Keratinocyte (primary cell): Measurements from ENCODE around the gene ATXN2. TPM values are rescaled to one million over a fixed set of nuclear protein-coding genes. Genes with fewer than 3 reads are reported as not detected.

Experiments used
- DNase-seq: peaks from one replicate; pipeline ENCODE4 v3.0.0-alpha.2; 2011; ENCODE audit warnings: low read depth, missing footprints, low spot score
- FAIRE-seq: peaks from 2 replicates; lab custom pipeline; 2011; peaks lifted over from hg19 to GRCh38; lab: Jason Lieb, UNC
- H2AFZ ChIP-seq: 2 replicates; pipeline ENCODE4 v1.6.0; 2012; ENCODE audit warnings: low read length, control low read depth, inconsistent platforms; ENCODE audit not compliant: control insufficient read depth
- H3K27ac ChIP-seq: 2 replicates; pipeline ENCODE4 v1.5.1; 2011; ENCODE audit warnings: low read length; ENCODE audit not compliant: control insufficient read depth, insufficient read depth
- H3K27me3 ChIP-seq: 3 replicates; pipeline ENCODE4 v1.6.0; 2011; ENCODE audit warnings: low read length; ENCODE audit not compliant: control insufficient read depth, insufficient read depth; ENCODE audit errors: extremely low read depth
- H3K36me3 ChIP-seq, 2 experiments: 2 replicates in 1 of 2; 3 replicates in 1 of 2; pipeline ENCODE4 v1.5.1; 2011; ENCODE audit warnings: low read length in 2 of 2, mild to moderate bottlenecking in 1 of 2; ENCODE audit not compliant: control insufficient read depth in 2 of 2, insufficient read depth in 2 of 2; ENCODE audit errors: extremely low read depth in 1 of 2
- H3K4me1 ChIP-seq: 3 replicates; pipeline ENCODE4 v1.5.1; 2011; ENCODE audit warnings: low read length; ENCODE audit not compliant: control insufficient read depth, insufficient read depth; ENCODE audit errors: extremely low read depth
- H3K4me2 ChIP-seq: 3 replicates; pipeline ENCODE4 v1.6.0; 2011; ENCODE audit warnings: low read depth, low read length; ENCODE audit not compliant: control insufficient read depth, insufficient read depth; ENCODE audit errors: extremely low read depth
- H3K4me3 ChIP-seq, 3 experiments: fragments of 200-600 bp in 1 of 3; sonication (generic) in 1 of 3; 2 replicates in 2 of 3; 3 replicates in 1 of 3; pipeline ENCODE4 v1.5.1; 2011 to 2016; ENCODE audit warnings: low read length in 3 of 3, mild to moderate bottlenecking in 3 of 3, control low read depth in 2 of 3, inconsistent platforms in 1 of 3, low read depth in 1 of 3, mixed read lengths in 1 of 3, mixed run types in 1 of 3, moderate library complexity in 1 of 3; ENCODE audit not compliant: control insufficient read depth in 2 of 3, insufficient read depth in 2 of 3; ENCODE audit errors: extremely low read depth in 1 of 3
- H3K79me2 ChIP-seq: 2 replicates; pipeline ENCODE4 v1.6.0; 2012; ENCODE audit warnings: low read length; ENCODE audit not compliant: control insufficient read depth, insufficient read depth
- H3K9ac ChIP-seq: 3 replicates; pipeline ENCODE4 v1.6.0; 2011; ENCODE audit warnings: low read length; ENCODE audit not compliant: control insufficient read depth, insufficient read depth; ENCODE audit errors: extremely low read depth
- H3K9me1 ChIP-seq: 3 replicates; pipeline ENCODE4 v1.6.0; 2011; ENCODE audit warnings: low read length; ENCODE audit not compliant: control insufficient read depth, insufficient read depth; ENCODE audit errors: extremely low read depth
- H3K9me3 ChIP-seq: 2 replicates; pipeline ENCODE4 v1.5.1; 2012; ENCODE audit warnings: low read depth, low read length; ENCODE audit not compliant: control insufficient read depth
- H4K20me1 ChIP-seq: 3 replicates; pipeline ENCODE4 v1.6.0; 2011; ENCODE audit warnings: low read length; ENCODE audit not compliant: control insufficient read depth, insufficient read depth; ENCODE audit errors: extremely low read depth
- EZH2 ChIP-seq: IDR thresholded peaks from one replicate; pipeline ENCODE4 v1.6.1; 2012; ENCODE audit warnings: inconsistent platforms, mild to moderate bottlenecking, low read length, moderate library complexity
- dilution Hi-C: fragments of 300-500 bp; cut with MboI; formaldehyde crosslinking; loops from one replicate; pipeline ENCODE4 v1.7.0; 2020; ENCODE audit warnings: low sequenced_read_pairs; ENCODE audit not compliant: extremely low pct_ligation_motif_present
- polyA plus RNA-seq, 5 experiments: library from polyadenylated mRNA; depleted of rRNA in 3 of 5; stranded (reverse) in 3 of 5; stranded (forward) in 1 of 5; unstranded in 1 of 5; fragments of >200 nt; gene quantifications; 1 replicate in 1 of 5; 2 replicates in 3 of 5; 3 replicates in 1 of 5; pipeline versions ENCODE4 v1.2.1 to v1.2.3, GENCODE V29; 2011 to 2012; ENCODE audit warnings: missing spikeins in 2 of 5, low read depth in 1 of 5, low replicate concordance in 1 of 5
- TF ChIP-seq, protein P1 (sequence below), 3 experiments: IDR thresholded peaks in 1 of 3; conservative IDR thresholded peaks in 1 of 3; optimal IDR thresholded peaks in 1 of 3; 2 replicates in 2 of 3; 3 replicates in 1 of 3; pipeline versions ENCODE3 to v1.5.1; 2011; ENCODE audit warnings: low read length in 3 of 3, mild to moderate bottlenecking in 3 of 3, moderate library complexity in 2 of 3, control low read depth in 1 of 3, inconsistent platforms in 1 of 3; ENCODE audit not compliant: insufficient read depth in 2 of 3; ENCODE audit errors: extremely low read depth in 1 of 3

Gene ATXN2
- polyA plus RNA-seq, 1 donor (not counting 4 experiments of a cell fraction or from before 2014, with no cell fraction given), result 19.6 TPM

GRCh38 chr12:111420494-111420893 is 178.6 kb downstream of the ATXN2 start:
- H3K4me1 ChIP-seq, result no peaks in the 10 kb centered on the region
- DNase-seq, result no peak
- TF ChIP-seq, protein P1, sequence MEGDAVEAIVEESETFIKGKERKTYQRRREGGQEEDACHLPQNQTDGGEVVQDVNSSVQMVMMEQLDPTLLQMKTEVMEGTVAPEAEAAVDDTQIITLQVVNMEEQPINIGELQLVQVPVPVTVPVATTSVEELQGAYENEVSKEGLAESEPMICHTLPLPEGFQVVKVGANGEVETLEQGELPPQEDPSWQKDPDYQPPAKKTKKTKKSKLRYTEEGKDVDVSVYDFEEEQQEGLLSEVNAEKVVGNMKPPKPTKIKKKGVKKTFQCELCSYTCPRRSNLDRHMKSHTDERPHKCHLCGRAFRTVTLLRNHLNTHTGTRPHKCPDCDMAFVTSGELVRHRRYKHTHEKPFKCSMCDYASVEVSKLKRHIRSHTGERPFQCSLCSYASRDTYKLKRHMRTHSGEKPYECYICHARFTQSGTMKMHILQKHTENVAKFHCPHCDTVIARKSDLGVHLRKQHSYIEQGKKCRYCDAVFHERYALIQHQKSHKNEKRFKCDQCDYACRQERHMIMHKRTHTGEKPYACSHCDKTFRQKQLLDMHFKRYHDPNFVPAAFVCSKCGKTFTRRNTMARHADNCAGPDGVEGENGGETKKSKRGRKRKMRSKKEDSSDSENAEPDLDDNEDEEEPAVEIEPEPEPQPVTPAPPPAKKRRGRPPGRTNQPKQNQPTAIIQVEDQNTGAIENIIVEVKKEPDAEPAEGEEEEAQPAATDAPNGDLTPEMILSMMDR (optimal IDR thresholded peaks at IDR 0.05 in 1 of 3, IDR thresholded peaks at IDR 0.05 in 1 of 3, conservative IDR thresholded peaks at IDR 0.05 in 1 of 3; ENCODE audit: extremely low read depth in 1 of 3, insufficient read depth in 2 of 3, low read length in 3 of 3), result no peak
- no peak for TF ChIP-seq EZH2
- H2AFZ ChIP-seq, result no peak overlapping the region
- FAIRE-seq, result no peak
- peaks cover 3% of the 10 kb centered on the region for H4K20me1 ChIP-seq
- H3K4me3 ChIP-seq, result no peak overlapping the region
- no peaks in the 10 kb centered on the region for H3K9me3 ChIP-seq
- H3K9ac ChIP-seq, result no peak overlapping the region
- peaks cover 31% of the 10 kb centered on the region for H3K79me2 ChIP-seq
- H3K4me2 ChIP-seq, result no peak overlapping the region
- no peak overlapping the region for H3K27ac ChIP-seq
- no peaks in the 10 kb centered on the region for H3K27me3 ChIP-seq
- dilution Hi-C loops, result no loop called here
- no peaks in the 10 kb centered on the region for H3K9me1 ChIP-seq
- peaks cover 0 to 13% of the 10 kb centered on the region in 2 experiments for H3K36me3 ChIP-seq

- no peak for FAIRE-seq
Measured at GRCh38 chr12:111419784-111420183, 179.3 kb downstream of the ATXN2 start.

More at GRCh38 chr12:111419784-111420183, 179.3 kb downstream of the ATXN2 start:
- no peaks in the 10 kb centered on the region for H3K27me3 ChIP-seq
- no peaks in the 10 kb centered on the region for H3K4me1 ChIP-seq
- peaks cover 6% of the 10 kb centered on the region for H4K20me1 ChIP-seq
- DNase-seq, result no peak
- H2AFZ ChIP-seq, result no peak overlapping the region
- H3K9ac ChIP-seq, result no peak overlapping the region
- no peak overlapping the region for H3K4me2 ChIP-seq
- peaks cover 0 to 13% of the 10 kb centered on the region in 2 experiments for H3K36me3 ChIP-seq
- H3K9me1 ChIP-seq, result no peaks in the 10 kb centered on the region
- dilution Hi-C loops, result no loop called here
- no peaks in the 10 kb centered on the region for H3K9me3 ChIP-seq
- H3K4me3 ChIP-seq, result no peak overlapping the region
- peaks cover 32% of the 10 kb centered on the region for H3K79me2 ChIP-seq
- TF ChIP-seq, protein P1 (optimal IDR thresholded peaks at IDR 0.05 in 1 of 3, IDR thresholded peaks at IDR 0.05 in 1 of 3, conservative IDR thresholded peaks at IDR 0.05 in 1 of 3; ENCODE audit: extremely low read depth in 1 of 3, insufficient read depth in 2 of 3, low read length in 3 of 3), result no peak
- no peak for TF ChIP-seq EZH2
- no peak overlapping the region for H3K27ac ChIP-seq
